GM11168 (cell line): Measurements from ENCODE around the gene MEF2C.

Experiments
- in situ Hi-C: fragments of 300-500 bp; cut with MboI; formaldehyde crosslinking; loops from one replicate; pipeline ENCODE4 v1.12.0; 2022; ENCODE audit warnings: low sequenced_read_pairs; ENCODE audit not compliant: unreplicated experiment

Gene MEF2C

DNA sequence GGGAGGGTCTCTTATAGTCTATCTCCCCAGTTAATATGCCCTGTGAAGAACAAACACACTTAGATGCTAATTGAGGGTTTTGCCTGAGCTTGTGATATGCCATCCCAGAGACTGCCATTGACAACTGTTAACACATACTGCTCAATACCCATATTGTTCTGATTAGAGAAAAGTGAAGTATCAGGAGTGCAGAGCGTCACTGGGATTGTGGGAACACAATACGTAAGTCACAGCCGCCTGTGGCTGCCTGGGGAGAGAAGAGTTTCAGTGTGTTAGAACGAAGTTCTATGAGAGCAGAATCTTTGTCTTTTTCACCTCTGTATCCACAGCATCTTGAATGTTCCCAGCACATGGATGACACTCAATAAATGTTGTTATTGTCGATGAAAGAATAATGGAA is 110.2 kb downstream of the MEF2C start:
- in situ Hi-C loops: no loop called here

GRCh38 chr5:88772047-88772446 is 110.9 kb downstream of the MEF2C start:
- in situ Hi-C loops: no loop called here

GRCh38 chr5:88770276-88771257 is 112.4 kb downstream of the MEF2C start:
- in situ Hi-C loops: no loop called here

DNA sequence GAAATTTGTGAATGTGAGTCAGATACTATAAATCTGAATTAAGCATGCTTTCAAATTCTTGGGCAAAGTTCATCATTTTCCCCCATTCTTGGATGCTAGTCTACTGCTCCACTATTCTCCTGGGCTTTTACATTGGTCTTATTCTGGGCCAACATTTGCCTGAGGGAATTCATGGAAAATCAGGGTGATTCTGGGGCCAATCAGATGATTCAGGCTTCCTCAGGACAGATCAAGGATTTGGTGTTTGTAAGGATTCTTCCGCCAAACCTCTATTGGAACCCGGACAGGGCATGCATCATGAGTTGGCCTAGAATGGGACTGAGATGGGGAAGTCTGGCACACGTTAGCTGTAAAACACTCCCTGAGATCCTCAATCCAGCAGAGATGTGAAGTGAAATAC is 113.8 kb downstream of the MEF2C start:
- in situ Hi-C loops: no loop called here

- in situ Hi-C loops: no loop called here
Observed at GRCh38 chr5:88768411-88768810, 114.6 kb downstream of the MEF2C start.

- in situ Hi-C loops: no loop called here
Observed at GRCh38 chr5:88765798-88766197, 117.2 kb downstream of the MEF2C start.

DNA sequence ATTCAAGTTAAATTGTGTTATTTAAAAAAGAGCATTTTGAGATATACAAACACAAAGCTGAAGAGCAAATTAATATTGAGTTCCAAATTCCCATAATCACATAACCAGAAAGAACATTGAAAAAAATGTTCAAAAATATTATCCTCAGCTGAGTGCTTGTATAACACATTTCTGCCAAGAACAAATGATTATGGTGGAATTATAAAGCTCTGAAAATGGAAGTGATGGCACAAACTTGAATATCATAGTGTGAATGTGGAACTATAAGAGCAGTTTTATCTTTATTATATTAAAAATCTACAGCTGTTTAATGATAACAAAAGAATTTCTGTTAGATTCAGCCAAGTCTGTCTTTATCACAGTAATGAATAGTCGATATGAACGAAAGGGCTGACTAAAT is 117.8 kb downstream of the MEF2C start:
- in situ Hi-C loops: no loop called here

DNA sequence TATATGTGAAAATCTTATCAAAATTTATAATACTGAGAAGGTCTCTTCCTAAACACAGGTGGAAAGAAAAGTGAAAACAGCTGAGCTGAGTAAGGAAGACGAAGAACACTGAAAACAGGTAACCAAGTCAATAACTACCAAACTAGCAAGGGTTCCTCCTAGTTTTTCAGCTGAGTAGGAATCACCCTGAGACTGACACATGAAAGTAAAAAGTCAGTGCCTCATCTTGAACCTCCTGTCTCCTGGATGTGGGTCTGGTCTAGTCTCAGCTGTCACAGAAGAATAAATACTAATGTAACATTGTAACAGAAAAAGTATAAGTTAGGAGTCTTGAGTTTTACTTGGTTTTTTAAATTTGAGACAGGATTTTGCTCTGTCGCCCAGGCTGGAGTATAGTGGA is 121.0 kb downstream of the MEF2C start:
- in situ Hi-C loops: no loop called here

DNA sequence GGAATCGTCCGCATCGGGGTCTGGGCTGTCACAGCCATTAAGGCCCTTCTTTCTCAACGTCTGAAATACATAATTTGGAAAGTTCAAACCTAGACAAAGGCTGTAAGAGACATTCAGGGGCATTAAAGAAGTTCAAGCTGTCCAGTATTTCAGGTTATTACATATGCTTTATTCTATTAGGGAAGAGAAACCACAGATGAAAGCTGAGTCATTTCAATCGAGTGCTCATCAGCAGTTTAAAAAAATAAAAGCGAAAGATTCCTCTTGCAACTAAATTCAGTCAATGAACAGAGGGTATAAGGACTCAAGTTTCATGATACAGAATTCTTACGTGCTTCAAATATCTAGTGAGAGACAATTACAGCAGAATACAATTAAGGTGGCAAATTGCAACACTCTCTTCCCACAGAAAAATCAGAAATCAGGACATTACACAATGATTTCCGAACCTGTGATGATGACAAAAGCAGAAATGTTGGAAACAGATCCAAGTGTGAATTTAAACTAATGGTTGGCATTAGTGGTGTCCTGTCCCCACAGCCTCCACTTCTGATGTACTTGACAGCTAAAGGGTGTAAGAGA is 121.6 kb downstream of the MEF2C start:
- in situ Hi-C loops: no loop called here

- in situ Hi-C loops: no loop called here
Observed at GRCh38 chr5:88760527-88760926, 122.5 kb downstream of the MEF2C start.

DNA sequence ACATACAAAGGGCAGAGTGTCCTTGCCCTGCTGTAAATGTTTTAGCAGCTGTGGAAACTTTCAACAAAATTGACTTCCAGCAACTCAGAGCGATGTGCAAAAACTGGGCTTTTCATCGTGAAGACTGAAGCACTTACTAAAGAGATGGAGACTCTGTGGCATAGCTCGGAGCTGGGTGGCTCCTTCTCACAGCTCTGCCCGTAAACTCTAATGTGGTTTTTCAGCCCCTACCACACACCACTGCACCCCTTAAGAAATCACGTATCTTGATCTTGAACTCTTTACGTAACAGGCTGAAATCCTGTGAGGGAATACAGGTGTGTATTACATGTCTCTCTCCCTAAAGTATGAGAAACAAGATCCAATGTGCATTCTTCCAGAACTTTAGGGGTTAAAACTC is 124.4 kb downstream of the MEF2C start:
- in situ Hi-C loops: no loop called here

DNA sequence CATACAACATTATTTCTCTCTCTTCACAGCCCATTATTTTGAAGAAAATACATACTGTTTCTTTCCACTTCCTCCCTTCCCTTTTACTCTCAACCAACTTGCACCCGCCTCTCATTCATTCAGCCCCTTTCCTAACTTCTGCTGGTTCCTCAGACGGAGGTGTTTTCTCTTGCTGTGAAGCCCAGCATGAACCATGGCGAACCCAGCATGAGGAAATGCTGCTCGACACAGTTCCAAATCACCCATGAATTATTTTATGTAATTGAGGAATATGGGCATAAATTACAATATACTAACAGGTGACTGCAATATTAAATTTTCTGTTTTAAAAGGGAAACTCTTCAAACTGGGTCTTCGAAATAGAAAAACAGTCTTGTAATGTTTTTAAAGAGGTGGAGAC is 124.8 kb downstream of the MEF2C start:
- in situ Hi-C loops: no loop called here

DNA sequence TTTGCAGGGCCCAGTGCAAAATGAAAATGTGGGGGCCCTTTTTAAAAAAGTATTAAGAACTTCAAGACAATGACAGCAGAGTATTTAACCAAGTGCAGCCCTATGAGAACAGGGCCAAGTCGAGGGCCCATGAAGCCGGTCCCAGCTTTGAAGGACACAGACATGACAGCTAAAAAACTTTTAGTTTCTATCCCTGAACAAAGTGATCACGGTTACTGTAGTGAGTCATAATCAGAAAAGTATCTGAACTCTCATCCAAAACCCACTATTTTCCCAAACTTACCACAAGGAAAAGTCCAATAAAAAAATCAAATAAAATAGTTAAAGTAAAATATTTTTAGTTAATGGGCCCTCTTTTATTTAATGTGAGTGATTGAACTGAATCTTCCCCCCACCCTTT is 126.0 kb downstream of the MEF2C start:
- in situ Hi-C loops: no loop called here

GRCh38 chr5:88748666-88749065 is 134.3 kb downstream of the MEF2C start:
- in situ Hi-C loops: loop anchor here (10.0 to 25.0 kb wide), 3 partner anchors 76 to 689 kb away; no protein-coding TSS in a partner anchor

DNA sequence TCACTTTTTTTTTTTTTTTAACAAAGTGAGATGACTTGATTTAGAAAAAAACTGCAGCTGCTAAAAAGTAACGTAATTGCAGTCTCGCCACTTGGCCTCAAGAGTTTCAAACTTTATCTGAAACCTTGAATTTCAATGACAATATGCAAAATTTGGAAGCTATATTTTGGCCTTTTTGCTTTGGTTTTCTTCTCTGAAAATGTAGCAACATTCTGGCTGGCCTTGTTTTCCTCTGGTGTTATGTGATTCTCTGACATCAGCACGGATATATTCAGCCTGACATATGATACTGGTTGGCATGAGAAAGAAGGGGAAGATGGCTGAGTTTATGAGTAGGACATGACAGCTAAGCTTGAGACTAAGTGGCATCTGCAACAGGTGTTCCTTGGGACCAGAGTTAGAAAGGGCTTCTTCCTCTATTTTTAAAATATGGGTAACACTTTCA is 136.5 kb downstream of the MEF2C start:
- in situ Hi-C loops: loop anchor here (10.0 to 25.0 kb wide), 3 partner anchors 78 to 691 kb away; no protein-coding TSS in a partner anchor

- in situ Hi-C loops: loop anchor here (10.0 to 25.0 kb wide), 3 partner anchors 80 to 692 kb away; no protein-coding TSS in a partner anchor
Observed at GRCh38 chr5:88745093-88745696, 137.8 kb downstream of the MEF2C start.

DNA sequence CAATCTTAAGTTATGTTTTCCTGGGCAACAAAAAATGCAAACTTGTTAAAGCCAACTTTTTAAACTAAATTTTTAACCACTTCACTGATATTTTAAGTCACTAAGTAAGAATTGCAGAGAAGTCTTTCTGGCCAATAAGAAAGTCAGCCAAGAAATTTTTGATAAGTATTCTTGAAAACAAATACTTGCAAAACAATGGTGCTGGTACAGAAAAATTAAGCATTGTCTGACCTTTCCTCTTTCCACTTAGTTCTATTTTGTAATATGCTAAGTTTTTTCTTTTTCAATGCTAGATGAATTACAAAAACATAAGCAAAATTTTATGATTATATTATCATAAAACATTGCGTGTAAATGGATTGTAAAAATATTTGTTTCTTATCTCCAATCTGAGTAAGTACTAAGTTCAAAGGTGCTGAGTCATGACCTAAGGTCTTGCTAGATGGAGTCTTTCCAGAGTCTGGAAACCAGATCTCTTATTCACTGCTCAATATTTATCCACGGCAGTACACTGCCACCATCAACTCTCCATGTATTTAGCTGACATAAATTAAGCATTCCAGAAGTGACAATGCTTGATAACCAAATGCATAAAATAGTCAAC is 139.7 kb downstream of the MEF2C start:
- in situ Hi-C loops: loop anchor here (10.0 to 25.0 kb wide), 3 partner anchors 81 to 694 kb away; no protein-coding TSS in a partner anchor

GRCh38 chr5:88741964-88742363 is 141.0 kb downstream of the MEF2C start:
- in situ Hi-C loops: loop anchor here (10.0 to 25.0 kb wide), 3 partner anchors 83 to 695 kb away; no protein-coding TSS in a partner anchor

GRCh38 chr5:88740604-88741185 is 142.3 kb downstream of the MEF2C start:
- in situ Hi-C loops: loop anchor here (10.0 to 25.0 kb wide), 3 partner anchors 84 to 697 kb away; no protein-coding TSS in a partner anchor

GRCh38 chr5:88736494-88736893 is 146.5 kb downstream of the MEF2C start:
- in situ Hi-C loops: loop anchor here (25.0 kb wide), 2 partner anchors 526 to 701 kb away; no protein-coding TSS in a partner anchor
